ENCODE results near the gene PDZRN4. TPM values are rescaled to one million over a fixed set of nuclear protein-coding genes. Genes with fewer than 3 reads are reported as not detected.

PDZRN4 gene
- total RNA-seq, 2 donors from 2014 or later = 0.35 to 3.5 TPM

DNA sequence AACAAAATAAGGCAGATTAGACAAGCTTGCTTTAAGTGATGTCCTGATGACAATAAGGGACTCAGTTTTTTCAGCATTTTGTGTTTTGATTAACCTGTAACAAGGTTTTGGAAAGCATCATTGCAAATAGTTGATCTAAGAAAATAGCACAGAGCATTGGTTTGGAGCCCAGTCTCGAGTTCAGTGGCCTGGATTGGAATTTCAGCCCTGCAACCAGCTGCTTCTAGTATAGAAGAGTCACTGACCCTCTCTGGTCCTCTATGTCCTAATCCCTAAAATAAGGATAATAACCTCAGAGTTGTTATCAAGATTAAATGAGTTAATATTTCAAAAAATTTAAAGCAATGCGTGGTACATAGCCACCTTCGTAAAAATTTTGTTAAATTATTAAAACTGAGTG lies 25.5 kb downstream of the PDZRN4 start:
- Histone ChIP-seq H3K27ac (no peak overlapping the region), H3K9ac (ENCODE audit: low read depth in 2 of 2, low read length in 2 of 2) (no peak overlapping the region), H3K4me3 (no peak overlapping the region), H3K9me3 (no peaks in the 10 kb centered on the region), H3K27me3 (no peaks in the 10 kb centered on the region), H3K4me1 (no peaks in the 10 kb centered on the region), H3K36me3 (no peaks in the 10 kb centered on the region)
- TF ChIP-seq, protein P1, sequence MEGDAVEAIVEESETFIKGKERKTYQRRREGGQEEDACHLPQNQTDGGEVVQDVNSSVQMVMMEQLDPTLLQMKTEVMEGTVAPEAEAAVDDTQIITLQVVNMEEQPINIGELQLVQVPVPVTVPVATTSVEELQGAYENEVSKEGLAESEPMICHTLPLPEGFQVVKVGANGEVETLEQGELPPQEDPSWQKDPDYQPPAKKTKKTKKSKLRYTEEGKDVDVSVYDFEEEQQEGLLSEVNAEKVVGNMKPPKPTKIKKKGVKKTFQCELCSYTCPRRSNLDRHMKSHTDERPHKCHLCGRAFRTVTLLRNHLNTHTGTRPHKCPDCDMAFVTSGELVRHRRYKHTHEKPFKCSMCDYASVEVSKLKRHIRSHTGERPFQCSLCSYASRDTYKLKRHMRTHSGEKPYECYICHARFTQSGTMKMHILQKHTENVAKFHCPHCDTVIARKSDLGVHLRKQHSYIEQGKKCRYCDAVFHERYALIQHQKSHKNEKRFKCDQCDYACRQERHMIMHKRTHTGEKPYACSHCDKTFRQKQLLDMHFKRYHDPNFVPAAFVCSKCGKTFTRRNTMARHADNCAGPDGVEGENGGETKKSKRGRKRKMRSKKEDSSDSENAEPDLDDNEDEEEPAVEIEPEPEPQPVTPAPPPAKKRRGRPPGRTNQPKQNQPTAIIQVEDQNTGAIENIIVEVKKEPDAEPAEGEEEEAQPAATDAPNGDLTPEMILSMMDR (IDR thresholded peaks at IDR 0.05) = no peak
- no peak for DNase-seq
- intact Hi-C loops (cut with DNase I) = no loop called here

DNA sequence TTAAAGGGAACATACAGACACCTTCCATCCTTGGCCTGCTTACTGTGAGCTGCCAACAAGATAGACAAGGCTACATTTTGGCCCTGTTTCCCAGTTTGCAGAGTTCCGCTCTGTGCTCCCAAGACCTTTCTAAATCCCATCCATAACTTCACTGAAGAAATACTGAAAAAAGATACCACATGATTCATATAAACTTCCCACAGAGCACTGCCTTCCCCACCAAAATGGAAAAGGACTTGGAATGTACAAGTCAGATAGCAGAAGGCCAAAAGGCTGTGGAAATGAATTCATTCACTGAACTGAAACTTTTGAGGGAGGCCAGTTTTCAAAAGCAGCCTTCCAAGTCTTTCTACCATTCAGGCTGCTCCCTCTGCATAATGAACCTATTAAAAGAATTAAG lies 29.6 kb downstream of the PDZRN4 start:
- H3K4me1 ChIP-seq = no peaks in the 10 kb centered on the region
- intact Hi-C loops (cut with DNase I) = no loop called here
- no peak overlapping the region for H3K9ac ChIP-seq (ENCODE audit: low read depth in 2 of 2, low read length in 2 of 2)
- no peaks in the 10 kb centered on the region for H3K36me3 ChIP-seq
- DNase-seq = no peak
- no peak overlapping the region for H3K4me3 ChIP-seq
- TF ChIP-seq, protein P1 (IDR thresholded peaks at IDR 0.05) = no peak
- no peak overlapping the region for H3K27ac ChIP-seq
- H3K27me3 ChIP-seq = no peaks in the 10 kb centered on the region
- no peaks in the 10 kb centered on the region for H3K9me3 ChIP-seq

DNA sequence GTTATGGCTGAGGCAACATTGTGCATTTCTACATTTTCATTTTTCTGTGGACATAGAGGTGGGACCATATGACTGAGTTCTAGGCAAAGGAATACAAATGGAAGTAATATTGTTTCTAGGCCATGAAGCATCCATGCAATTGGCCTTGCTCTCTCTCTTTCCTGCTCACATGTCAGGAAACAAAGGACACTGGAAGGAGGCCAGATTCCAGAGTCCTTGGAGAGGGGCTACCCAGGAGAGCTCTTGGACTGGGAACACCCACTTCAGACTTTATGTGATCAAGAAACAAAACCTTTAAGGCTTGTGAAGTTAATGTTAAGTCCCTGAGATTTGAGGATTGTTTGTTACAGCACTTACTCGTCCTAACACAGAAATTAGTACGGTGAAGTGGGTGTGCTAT lies 32.8 kb downstream of the PDZRN4 start:
- Histone ChIP-seq H3K36me3 (no peaks in the 10 kb centered on the region), H3K4me1 (no peaks in the 10 kb centered on the region), H3K9me3 (no peaks in the 10 kb centered on the region), H3K27ac (no peak overlapping the region), H3K27me3 (no peaks in the 10 kb centered on the region), H3K9ac (ENCODE audit: low read depth in 2 of 2, low read length in 2 of 2) (no peak overlapping the region), H3K4me3 (no peak overlapping the region)
- TF ChIP-seq, protein P1 (IDR thresholded peaks at IDR 0.05) = no peak
- intact Hi-C loops (cut with DNase I) = no loop called here
- DNase-seq = no peak

DNA sequence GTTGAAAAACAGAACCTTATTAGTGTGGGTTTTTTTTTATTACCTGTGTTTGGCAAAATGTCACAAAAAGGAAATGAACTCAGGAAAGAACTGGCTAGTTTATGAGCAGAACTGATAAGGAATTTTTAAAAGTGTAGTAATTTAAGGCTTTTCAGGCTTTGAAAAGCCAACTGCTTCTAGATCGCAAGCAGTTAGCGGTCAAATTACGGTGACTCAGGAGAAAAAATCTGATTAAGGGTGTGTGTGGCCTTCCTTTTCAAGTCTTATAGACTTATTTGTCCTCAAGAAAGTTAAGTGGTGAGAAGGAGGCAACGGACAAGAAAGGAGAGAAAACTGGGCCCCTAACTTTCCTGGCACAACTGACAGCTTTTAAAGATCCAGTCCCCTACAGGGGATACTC lies 33.4 kb downstream of the PDZRN4 start:
- intact Hi-C loops (cut with DNase I) = no loop called here
- no peak for DNase-seq
- Histone ChIP-seq H3K27me3 (no peaks in the 10 kb centered on the region), H3K4me3 (no peak overlapping the region), H3K36me3 (no peaks in the 10 kb centered on the region), H3K4me1 (no peaks in the 10 kb centered on the region), H3K27ac (no peak overlapping the region), H3K9ac (ENCODE audit: low read depth in 2 of 2, low read length in 2 of 2) (no peak overlapping the region), H3K9me3 (no peaks in the 10 kb centered on the region)
- TF ChIP-seq, protein P1 (IDR thresholded peaks at IDR 0.05) = no peak

DNA sequence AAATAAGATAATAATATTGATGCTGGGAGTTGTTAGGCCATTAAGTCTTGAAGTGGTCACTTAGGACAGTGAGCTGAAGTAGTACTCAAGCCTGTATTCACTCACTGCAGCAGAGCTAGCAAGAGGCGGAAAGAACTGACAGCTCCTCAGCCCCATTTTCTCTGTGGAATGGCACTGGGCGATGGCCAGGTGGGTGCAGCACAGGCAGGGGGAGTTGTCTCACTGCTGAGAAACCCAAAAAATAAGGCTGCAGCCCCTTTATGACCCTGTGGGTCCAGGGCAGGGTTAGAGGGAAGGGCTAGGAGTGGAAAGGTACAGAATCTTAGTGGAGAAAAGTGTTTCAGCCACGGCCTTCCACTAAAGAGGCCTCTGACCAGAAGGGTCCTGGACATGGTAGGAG lies 35.5 kb downstream of the PDZRN4 start:
- Histone ChIP-seq H3K4me1 (no peaks in the 10 kb centered on the region), H3K27ac (no peak overlapping the region), H3K9me3 (no peaks in the 10 kb centered on the region), H3K27me3 (no peaks in the 10 kb centered on the region), H3K9ac (ENCODE audit: low read depth in 2 of 2, low read length in 2 of 2) (no peak overlapping the region), H3K4me3 (no peak overlapping the region), H3K36me3 (no peaks in the 10 kb centered on the region)
- no peak for DNase-seq
- intact Hi-C loops (cut with DNase I) = no loop called here
- TF ChIP-seq, protein P1 (IDR thresholded peaks at IDR 0.05) = no peak

DNA sequence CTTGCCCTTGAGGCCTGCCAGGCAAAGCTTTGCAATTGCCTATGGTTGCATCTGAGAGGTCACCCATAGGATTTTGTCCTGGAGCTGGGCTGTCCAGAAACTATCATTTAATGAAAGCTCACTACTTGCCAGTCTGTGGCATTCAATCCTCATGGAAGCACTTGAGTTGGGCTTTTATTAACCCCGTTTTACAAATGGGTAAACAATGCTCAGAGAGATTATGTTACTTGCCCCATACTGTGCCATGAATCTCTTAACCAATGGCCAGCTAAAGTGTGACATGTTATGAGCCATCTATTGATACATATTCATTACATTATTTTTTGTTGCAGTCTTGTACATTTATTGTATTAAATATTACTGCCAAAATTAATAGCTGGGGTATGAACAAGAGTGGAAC lies 35.9 kb downstream of the PDZRN4 start:
- TF ChIP-seq, protein P1 (IDR thresholded peaks at IDR 0.05) = no peak
- Histone ChIP-seq H3K9ac (ENCODE audit: low read depth in 2 of 2, low read length in 2 of 2) (no peak overlapping the region), H3K36me3 (no peaks in the 10 kb centered on the region), H3K4me1 (no peaks in the 10 kb centered on the region), H3K27ac (no peak overlapping the region), H3K9me3 (no peaks in the 10 kb centered on the region), H3K4me3 (no peak overlapping the region), H3K27me3 (no peaks in the 10 kb centered on the region)
- DNase-seq = no peak
- intact Hi-C loops (cut with DNase I) = no loop called here
